T-helper 2 cell treated with Interferon-gamma antibody and Interleukin-4, amounts not matched to agents 5 μg/mL and 100 μg/mL, for 36 hours (primary cell): ENCODE measurements around the gene CHAF1B.
"Not testable (repeated sequence)": the region's sequence is repeated elsewhere in the genome, so short reads cannot be mapped to it uniquely, and the experiment has no call there.

ENCODE experiments used
- DNase-seq: peaks from one replicate; pipeline ENCODE4 v3.0.0; 2021; ENCODE audit warnings: low spot score
- H3K27ac Mint-ChIP-seq: one replicate; pipeline ENCODE4 v1.8.0; 2021; ENCODE audit warnings: mild to moderate bottlenecking, mixed read lengths
- H3K27me3 Mint-ChIP-seq: one replicate; pipeline ENCODE4 v1.8.0; 2021; ENCODE audit warnings: low read depth, mixed read lengths
- H3K36me3 Mint-ChIP-seq: one replicate; pipeline ENCODE4 v1.8.0; 2021; ENCODE audit warnings: low read depth, mixed read lengths
- H3K4me1 Mint-ChIP-seq: one replicate; pipeline ENCODE4 v1.8.0; 2021; ENCODE audit warnings: low read depth, mixed read lengths
- H3K4me3 Mint-ChIP-seq: one replicate; pipeline ENCODE4 v1.8.0; 2022; ENCODE audit warnings: mild to moderate bottlenecking, moderate library complexity, mixed read lengths
- H3K9me3 Mint-ChIP-seq: one replicate; pipeline ENCODE4 v1.8.0; 2021; ENCODE audit warnings: mixed read lengths

CHAF1B gene

DNA sequence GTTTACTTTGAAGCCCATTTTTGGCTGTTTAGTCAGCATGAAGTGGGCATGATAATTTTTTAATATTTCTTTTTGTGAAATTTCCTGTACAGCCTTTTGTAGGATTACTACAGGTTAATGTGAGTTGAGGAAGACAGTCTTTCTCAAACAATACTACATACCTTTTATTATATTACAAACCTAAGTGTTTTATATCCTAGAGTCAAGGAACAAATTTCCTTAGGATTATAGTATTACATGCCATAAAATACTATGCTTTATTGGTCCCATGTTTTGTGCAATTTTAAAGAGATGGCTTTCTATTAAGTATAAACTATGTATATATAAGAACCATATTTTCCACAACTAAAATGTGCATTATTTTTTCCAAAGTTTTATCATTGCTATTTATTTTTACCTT is 9.2 kb upstream of the CHAF1B start:
- no peaks in the 10 kb centered on the region for H3K4me1 Mint-ChIP-seq
- no peak overlapping the region for H3K4me3 Mint-ChIP-seq
- H3K27ac Mint-ChIP-seq: no peak overlapping the region
- H3K9me3 Mint-ChIP-seq: no peaks in the 10 kb centered on the region
- DNase-seq: no peak
- no peaks in the 10 kb centered on the region for H3K27me3 Mint-ChIP-seq
- H3K36me3 Mint-ChIP-seq: peaks cover 33% of the 10 kb centered on the region

DNA sequence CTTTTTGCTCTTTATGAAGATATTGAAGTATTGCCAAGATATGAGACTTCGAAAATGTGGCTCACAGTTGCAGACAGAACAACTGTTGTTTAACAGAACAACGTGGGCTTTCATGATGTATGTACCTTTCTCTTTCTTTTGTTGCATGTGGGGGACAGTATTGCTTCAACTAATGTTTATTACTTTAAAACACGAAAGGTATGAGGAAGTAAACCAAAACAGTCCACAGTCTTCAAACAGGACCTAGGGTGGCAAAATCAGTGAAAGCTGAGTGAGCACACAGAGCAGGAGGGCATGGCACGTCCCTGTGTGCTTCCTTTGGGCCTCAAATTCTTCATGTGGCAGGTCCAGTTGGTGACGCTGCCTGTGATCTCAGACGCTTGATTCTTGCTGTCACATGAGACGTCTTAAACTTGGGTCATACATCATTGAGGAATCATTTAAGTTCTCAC is 7.8 kb upstream of the CHAF1B start:
- no peaks in the 10 kb centered on the region for H3K9me3 Mint-ChIP-seq
- no peak for DNase-seq
- H3K4me1 Mint-ChIP-seq: no peaks in the 10 kb centered on the region
- H3K36me3 Mint-ChIP-seq: peaks cover 27% of the 10 kb centered on the region
- H3K4me3 Mint-ChIP-seq: no peak overlapping the region
- H3K27ac Mint-ChIP-seq: no peak overlapping the region
- no peaks in the 10 kb centered on the region for H3K27me3 Mint-ChIP-seq

DNA sequence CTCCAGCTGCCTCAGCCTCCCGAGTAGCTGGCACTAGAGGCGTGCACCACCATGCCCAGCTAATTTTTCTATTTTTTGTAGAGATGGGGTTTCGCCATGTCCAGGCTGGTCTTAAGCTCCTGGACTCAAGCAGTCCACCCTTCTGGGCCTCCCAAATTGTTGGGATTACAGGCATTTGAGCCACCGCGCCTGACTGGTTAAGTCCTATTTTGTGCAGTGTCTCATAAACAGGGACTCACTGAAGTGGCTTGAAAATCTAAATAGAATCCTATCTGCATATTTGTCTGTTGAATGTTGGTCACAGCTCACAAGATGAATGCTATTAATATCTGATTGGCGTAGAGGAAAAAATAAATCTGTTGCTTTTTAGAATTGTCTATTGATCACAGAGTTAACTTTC is 5.9 kb upstream of the CHAF1B start:
- H3K27me3 Mint-ChIP-seq: no peaks in the 10 kb centered on the region
- H3K4me3 Mint-ChIP-seq: no peak overlapping the region
- peaks cover 18% of the 10 kb centered on the region for H3K36me3 Mint-ChIP-seq
- no peak for DNase-seq
- no peaks in the 10 kb centered on the region for H3K9me3 Mint-ChIP-seq
- no peak overlapping the region for H3K27ac Mint-ChIP-seq
- H3K4me1 Mint-ChIP-seq: no peaks in the 10 kb centered on the region

DNA sequence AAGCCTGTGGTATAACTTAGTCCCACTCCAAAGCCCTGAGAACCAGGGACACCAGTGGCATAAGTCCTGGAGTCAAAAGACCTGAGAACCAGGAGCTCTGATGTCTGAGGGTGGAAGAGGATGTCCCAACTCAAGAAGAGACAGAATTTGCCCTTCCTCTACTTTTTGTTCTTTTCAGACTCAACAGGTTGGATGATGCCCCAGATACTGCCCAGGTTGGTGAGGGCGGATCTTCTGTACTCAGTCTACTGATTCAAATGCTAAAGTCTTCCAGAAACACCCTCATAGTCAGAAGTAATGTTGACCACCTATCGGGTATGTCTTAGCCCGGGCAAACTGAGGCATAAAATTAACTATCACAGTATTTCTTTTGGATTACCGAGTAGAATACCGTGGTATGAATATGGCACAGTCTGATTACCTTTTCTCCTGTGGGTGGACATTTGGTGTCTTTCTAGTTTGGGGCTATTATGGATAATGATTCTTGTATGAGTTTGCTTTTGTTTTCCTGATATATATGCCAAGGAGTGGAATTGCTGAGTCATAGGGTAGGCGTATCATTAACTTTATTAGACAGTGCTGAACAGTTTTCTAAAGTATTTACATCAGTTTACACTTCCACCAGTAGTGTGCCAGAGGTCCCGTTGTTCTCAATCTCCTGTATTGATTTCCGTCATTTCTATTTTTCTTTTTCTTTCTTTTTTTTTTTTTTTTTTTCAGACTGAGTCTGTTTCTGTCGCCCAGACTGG is 3.2 kb upstream of the CHAF1B start:
- no peak for DNase-seq
- H3K9me3 Mint-ChIP-seq: no peaks in the 10 kb centered on the region
- H3K27me3 Mint-ChIP-seq: no peaks in the 10 kb centered on the region
- H3K27ac Mint-ChIP-seq: no peak overlapping the region
- peaks cover 17% of the 10 kb centered on the region for H3K36me3 Mint-ChIP-seq
- peaks cover 5% of the 10 kb centered on the region for H3K4me1 Mint-ChIP-seq
- no peak overlapping the region for H3K4me3 Mint-ChIP-seq

DNA sequence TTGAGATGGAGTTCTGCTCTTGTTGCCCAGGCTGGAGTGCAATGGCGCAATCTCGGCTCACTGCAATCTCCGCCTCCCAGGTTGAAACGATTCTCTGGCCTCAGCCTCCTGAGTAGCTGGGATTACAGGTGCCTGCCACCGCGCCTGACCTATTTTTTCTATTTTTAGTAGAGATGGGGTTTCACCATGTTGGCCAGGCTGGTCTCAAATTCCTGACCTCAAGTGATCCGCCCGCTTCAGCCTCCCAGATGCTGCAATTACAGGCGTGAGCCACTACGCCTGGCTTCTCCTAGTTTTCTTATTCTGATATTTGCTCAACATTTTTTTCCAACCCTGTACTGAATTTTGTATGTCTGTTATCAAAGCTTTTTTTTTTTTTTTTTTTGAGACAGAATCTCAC is 2.5 kb upstream of the CHAF1B start:
- peaks cover 15% of the 10 kb centered on the region for H3K36me3 Mint-ChIP-seq
- not testable (repeated sequence) for H3K27me3 Mint-ChIP-seq, H3K4me3 Mint-ChIP-seq, H3K4me1 Mint-ChIP-seq, H3K27ac Mint-ChIP-seq, DNase-seq, H3K9me3 Mint-ChIP-seq

DNA sequence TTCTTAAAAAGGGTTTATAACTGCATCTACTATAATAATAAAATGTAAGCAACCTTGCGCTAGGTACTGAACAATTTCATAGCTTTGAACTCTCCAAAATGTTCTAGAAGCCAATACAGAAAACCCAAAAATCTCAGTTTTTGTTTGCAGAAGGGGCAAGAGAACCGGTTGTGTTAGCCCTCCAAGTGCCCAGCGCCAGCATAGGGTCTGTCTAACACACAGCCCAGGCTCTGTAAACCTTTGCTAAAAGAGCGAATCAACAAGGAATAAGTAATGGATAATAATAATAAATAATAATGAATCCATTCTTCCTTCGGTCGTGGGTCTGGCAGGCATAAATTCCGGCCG is 333 bp upstream of the CHAF1B start:
- no peak overlapping the region for H3K27ac Mint-ChIP-seq
- no peaks in the 10 kb centered on the region for H3K27me3 Mint-ChIP-seq
- DNase-seq: no peak
- no peaks in the 10 kb centered on the region for H3K9me3 Mint-ChIP-seq
- H3K4me3 Mint-ChIP-seq: peak overlapping the region; percentile 24
- peaks cover 24% of the 10 kb centered on the region for H3K36me3 Mint-ChIP-seq
- peaks cover 12% of the 10 kb centered on the region for H3K4me1 Mint-ChIP-seq

DNA sequence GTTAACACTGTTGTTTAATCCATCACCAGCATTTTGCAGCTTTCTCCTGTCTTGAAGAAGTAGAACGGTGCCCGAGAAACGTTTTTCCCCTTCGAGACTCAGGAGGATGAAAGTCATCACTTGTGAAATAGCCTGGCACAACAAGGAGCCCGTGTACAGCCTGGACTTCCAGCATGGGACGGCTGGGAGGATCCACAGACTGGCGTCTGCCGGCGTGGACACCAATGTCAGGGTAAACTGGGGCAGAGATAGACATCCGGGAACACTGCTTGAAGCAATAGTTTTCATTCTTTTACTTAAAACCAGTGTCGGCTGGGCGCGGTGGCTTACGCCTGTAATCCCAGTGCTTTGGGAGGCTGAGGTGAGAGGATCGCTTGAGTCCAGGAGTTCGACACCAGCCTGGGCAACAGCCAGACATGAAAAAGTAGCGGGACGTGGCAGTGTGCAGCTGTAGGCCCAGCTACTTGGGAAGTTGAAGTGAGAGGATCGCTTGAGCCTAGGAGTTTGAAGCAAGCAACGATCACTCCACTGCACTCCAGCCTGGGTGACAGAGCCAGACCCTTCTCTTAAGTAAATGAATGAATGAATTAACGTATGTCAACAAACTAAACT is 945 bp downstream of the CHAF1B start:
- Mint-ChIP-seq H3K9me3 (no peaks in the 10 kb centered on the region), H3K27ac (peak overlapping the region; percentile 80), H3K4me1 (peaks cover 12% of the 10 kb centered on the region), H3K36me3 (peaks cover 27% of the 10 kb centered on the region), H3K4me3 (peak overlapping the region; percentile 87), H3K27me3 (no peaks in the 10 kb centered on the region)
- no peak for DNase-seq

DNA sequence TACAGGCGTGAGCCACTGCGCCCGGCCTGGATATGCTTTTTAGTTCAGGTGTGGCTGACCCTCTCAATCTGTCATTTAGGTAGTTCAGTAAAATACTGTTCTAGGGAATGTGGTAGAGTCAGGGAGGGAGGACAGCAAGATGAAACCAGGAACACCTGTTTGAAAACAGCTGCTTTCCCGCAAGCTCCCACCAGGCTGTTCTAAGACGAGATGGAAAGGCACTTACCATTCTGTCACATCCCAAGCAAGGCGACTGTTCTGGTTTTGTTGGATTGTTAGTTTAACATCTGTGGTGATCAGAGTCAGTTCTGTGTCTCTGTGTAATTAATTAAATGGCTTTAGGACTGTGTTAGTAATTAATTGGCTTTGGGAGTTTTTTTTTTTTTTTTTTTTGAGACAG is 2.9 kb downstream of the CHAF1B start:
- Mint-ChIP-seq H3K9me3 (no peaks in the 10 kb centered on the region), H3K27me3 (no peaks in the 10 kb centered on the region), H3K27ac (no peak overlapping the region), H3K36me3 (peaks cover 37% of the 10 kb centered on the region), H3K4me1 (peaks cover 12% of the 10 kb centered on the region), H3K4me3 (no peak overlapping the region)
- no peak for DNase-seq

DNA sequence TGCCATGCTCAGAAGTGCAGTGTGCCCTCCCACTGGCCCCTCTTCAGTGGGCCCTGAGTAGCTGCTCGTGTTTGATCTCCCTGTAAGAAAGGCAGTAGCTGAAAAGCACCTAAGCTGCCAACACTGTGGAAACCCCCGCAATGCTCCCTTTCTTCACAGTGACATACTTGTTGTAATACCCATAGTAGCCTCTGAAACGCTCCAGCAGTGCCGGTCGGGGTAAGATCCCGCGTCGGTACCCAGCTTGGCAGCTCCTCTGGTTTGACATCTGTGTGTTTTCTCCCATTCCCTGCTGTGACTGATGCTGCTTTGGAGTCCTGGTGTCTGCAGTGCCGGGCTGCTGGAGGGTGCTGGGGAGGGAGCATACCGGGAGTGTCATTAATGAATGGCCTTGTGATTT is 3.6 kb downstream of the CHAF1B start:
- H3K4me1 Mint-ChIP-seq: peaks cover 12% of the 10 kb centered on the region
- H3K9me3 Mint-ChIP-seq: no peaks in the 10 kb centered on the region
- H3K27me3 Mint-ChIP-seq: no peaks in the 10 kb centered on the region
- no peak overlapping the region for H3K27ac Mint-ChIP-seq
- no peak for DNase-seq
- H3K36me3 Mint-ChIP-seq: peaks cover 39% of the 10 kb centered on the region
- H3K4me3 Mint-ChIP-seq: no peak overlapping the region

DNA sequence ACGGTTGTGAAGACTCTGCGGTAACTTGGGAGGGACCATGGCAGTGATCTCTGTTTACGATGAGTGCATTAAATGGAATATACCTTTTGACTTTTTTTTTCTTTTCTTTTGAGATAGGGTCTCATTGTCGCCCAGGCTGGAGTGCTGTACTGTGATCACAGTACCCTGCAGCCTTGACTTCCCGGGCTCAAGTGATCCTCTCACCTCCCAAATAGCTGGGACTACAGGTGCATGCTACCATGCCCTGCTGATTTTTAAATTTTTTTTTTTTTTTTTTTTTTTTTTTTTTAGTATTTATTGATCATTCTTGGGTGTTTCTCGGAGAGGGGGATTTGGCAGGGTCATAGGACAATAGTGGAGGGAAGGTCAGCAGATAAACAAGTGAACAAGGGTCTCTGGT is 6.5 kb downstream of the CHAF1B start:
- not testable (repeated sequence) for H3K27me3 Mint-ChIP-seq, H3K4me1 Mint-ChIP-seq, DNase-seq, H3K4me3 Mint-ChIP-seq, H3K9me3 Mint-ChIP-seq, H3K27ac Mint-ChIP-seq
- H3K36me3 Mint-ChIP-seq: peaks cover 53% of the 10 kb centered on the region

DNA sequence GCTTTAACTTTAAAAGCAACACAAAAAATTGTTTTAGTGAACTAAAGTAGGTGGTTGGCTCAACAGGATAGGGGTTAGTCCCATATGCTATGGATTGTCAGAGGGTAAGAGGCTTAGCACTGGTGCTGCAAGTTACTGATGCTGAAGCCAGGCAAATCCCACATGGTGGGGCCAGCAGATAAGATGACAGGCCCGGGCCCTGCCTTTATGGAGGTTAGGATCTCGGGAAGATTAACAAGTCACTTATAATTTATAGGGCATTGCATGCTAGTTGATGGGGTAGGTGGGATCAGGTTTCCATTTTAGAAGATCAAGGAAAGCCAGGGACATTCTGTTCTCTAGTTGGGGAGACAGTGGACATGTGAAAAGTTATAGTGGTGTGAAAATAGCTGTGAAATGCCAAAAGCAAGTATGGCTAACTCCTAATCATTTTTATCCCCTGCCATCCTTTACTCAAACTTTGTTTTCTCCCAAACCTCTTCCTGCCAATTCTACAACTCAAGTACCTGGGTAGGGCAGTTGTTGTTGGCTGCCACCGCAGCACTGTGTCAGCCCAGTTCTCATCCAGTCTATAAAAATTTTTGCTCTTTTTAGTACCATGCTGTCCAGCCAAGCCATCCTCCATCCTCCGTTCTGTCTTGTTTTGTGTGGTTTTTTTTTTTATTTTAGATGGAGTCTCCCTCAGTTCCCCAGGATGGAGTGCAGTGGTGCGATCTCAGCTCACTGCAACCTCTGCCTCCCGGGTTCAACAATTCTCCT is 10.3 kb downstream of the CHAF1B start:
- no peak for DNase-seq
- Mint-ChIP-seq H3K36me3 (peaks cover 53% of the 10 kb centered on the region), H3K4me3 (no peak overlapping the region), H3K4me1 (peaks cover 1% of the 10 kb centered on the region), H3K9me3 (no peaks in the 10 kb centered on the region), H3K27ac (no peak overlapping the region), H3K27me3 (no peaks in the 10 kb centered on the region)

DNA sequence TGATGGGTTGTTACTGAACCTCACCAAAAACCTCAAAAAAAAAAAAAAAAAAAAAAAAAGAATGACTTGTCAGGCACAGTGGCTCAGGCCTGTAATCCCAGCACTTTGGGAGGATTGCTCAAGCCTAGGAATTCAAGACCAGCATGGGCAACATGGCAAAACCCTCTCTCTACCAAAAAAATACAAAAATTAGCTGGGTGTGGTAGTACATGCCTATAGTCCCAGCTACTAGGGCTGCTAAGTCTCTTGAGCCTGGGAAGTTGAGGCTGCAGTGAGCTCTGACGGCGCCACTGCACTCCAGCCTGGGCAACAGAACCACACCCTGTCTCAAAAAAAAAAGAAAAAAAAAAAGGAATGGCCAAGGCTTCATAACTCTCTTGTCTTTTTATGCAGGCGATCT is 11.1 kb downstream of the CHAF1B start:
- Mint-ChIP-seq H3K36me3 (peaks cover 52% of the 10 kb centered on the region), H3K9me3 (no peaks in the 10 kb centered on the region), H3K4me1 (peaks cover 1% of the 10 kb centered on the region), H3K4me3 (no peak overlapping the region), H3K27me3 (no peaks in the 10 kb centered on the region), H3K27ac (no peak overlapping the region)
- no peak for DNase-seq

DNA sequence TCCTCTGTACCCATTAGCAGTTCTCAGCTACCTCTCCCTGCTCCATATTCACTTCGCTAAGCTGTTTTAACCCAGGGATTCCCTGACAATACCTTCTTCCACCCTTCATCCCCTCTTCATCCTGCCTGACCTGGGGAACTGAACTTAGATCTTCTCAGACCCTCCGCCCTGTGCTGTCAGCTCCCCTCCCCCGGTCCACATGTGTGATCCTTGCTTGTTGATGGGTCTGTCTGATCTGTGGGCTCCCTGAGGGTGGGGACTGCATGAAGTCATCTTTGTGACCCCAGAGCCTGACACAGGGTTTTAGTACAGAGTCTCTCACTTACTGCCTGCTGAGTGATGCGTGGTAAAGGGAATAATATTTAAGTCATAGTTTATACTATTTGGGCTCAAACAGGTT is 11.8 kb downstream of the CHAF1B start:
- Mint-ChIP-seq H3K4me3 (no peak overlapping the region), H3K36me3 (peaks cover 50% of the 10 kb centered on the region), H3K27me3 (no peaks in the 10 kb centered on the region), H3K9me3 (no peaks in the 10 kb centered on the region), H3K4me1 (peaks cover 1% of the 10 kb centered on the region), H3K27ac (no peak overlapping the region)
- DNase-seq: no peak

DNA sequence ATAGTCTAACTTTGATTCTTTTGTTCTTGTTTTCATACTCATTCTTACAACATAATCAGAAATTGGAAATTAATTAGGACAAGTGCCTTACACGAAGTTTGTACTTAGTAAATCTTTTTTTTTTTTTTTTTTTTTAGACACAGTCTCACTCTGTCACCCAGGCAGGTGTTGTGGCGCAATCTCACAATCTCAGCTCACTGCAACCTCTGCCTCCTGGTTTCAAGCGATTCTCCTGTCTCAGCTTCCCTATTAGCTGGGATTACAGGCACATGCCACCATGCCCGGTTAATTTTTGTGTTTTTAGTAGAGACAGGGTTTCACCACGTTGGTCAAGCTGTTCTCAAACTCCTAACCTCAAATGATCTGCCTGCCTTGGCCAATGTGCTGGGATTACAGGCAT is 12.4 kb downstream of the CHAF1B start:
- H3K9me3 Mint-ChIP-seq: no peaks in the 10 kb centered on the region
- peaks cover 51% of the 10 kb centered on the region for H3K36me3 Mint-ChIP-seq
- H3K27ac Mint-ChIP-seq: no peak overlapping the region
- no peak overlapping the region for H3K4me3 Mint-ChIP-seq
- peaks cover 1% of the 10 kb centered on the region for H3K4me1 Mint-ChIP-seq
- no peaks in the 10 kb centered on the region for H3K27me3 Mint-ChIP-seq
- DNase-seq: no peak
